Measurements from ENCODE around the gene RIN3. TPM values are rescaled to one million over a fixed set of nuclear protein-coding genes. Genes with fewer than 3 reads are reported as not detected.

RIN3 gene
- total and polyA plus RNA-seq, 4 donors, result 5.0 to 15.6 (median 9.0) TPM

DNA sequence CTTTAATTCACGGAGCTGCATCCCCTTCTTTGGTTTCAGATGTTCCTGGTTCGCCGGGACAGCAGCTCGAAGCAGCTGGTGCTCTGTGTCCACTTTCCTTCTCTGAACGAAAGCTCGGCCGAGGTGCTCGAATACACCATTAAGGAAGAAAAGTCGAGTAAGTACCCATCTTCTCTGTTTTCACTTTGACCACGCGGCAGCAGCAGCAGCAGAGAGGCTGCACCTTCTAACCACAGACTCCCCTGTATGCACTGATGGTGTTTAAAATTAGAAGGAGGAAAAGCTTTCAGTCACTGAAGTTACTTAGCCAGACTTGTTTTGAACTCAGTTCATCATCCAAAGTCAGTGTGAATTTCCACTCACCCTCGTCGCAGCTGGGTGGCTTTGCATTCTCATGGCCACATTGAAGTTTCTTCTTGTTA is 63.8 kb downstream of the RIN3 start:
- TF ChIP-seq, protein P1, sequence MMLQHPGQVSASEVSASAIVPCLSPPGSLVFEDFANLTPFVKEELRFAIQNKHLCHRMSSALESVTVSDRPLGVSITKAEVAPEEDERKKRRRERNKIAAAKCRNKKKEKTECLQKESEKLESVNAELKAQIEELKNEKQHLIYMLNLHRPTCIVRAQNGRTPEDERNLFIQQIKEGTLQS (IDR thresholded peaks at IDR 0.05), result no peak
- no peak for TF ChIP-seq NR2F2 (IDR thresholded peaks at IDR 0.05)
- no peak for TF ChIP-seq RXRA (IDR thresholded peaks at IDR 0.05)
- TF ChIP-seq SP1 (IDR thresholded peaks at IDR 0.05), result no peak
- TF ChIP-seq, protein P2, sequence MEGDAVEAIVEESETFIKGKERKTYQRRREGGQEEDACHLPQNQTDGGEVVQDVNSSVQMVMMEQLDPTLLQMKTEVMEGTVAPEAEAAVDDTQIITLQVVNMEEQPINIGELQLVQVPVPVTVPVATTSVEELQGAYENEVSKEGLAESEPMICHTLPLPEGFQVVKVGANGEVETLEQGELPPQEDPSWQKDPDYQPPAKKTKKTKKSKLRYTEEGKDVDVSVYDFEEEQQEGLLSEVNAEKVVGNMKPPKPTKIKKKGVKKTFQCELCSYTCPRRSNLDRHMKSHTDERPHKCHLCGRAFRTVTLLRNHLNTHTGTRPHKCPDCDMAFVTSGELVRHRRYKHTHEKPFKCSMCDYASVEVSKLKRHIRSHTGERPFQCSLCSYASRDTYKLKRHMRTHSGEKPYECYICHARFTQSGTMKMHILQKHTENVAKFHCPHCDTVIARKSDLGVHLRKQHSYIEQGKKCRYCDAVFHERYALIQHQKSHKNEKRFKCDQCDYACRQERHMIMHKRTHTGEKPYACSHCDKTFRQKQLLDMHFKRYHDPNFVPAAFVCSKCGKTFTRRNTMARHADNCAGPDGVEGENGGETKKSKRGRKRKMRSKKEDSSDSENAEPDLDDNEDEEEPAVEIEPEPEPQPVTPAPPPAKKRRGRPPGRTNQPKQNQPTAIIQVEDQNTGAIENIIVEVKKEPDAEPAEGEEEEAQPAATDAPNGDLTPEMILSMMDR (IDR thresholded peaks at IDR 0.05; ENCODE audit: low read depth, low read length, missing input control), result no peak
- no peak for TF ChIP-seq RAD21 (IDR thresholded peaks at IDR 0.05)
- TF ChIP-seq GABPA (IDR thresholded peaks at IDR 0.05 in 1 of 2, conservative IDR thresholded peaks at IDR 0.05 in 1 of 2), result no peak
- no peak for TF ChIP-seq YY1 (IDR thresholded peaks at IDR 0.05)
- TF ChIP-seq JUND (IDR thresholded peaks at IDR 0.05), result no peak
- no peak for TF ChIP-seq TAF1 (conservative IDR thresholded peaks at IDR 0.05)
- no peak for TF ChIP-seq HNF4G (IDR thresholded peaks at IDR 0.05)
- TF ChIP-seq, protein P3, sequence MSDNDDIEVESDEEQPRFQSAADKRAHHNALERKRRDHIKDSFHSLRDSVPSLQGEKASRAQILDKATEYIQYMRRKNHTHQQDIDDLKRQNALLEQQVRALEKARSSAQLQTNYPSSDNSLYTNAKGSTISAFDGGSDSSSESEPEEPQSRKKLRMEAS (IDR thresholded peaks at IDR 0.05), result no peak
- Histone ChIP-seq H3K27me3 (ENCODE audit: control insufficient read depth in 4 of 4, insufficient read depth in 4 of 4, low read length in 3 of 4) (no peaks in the 10 kb centered on the region), H3K27ac (ENCODE audit: low read depth in 1 of 2, low read length in 2 of 2) (no peak overlapping the region), H3K9me3 (ENCODE audit: control insufficient read depth in 4 of 4, low read length in 3 of 4) (no peaks in the 10 kb centered on the region), H3K4me1 (ENCODE audit: control insufficient read depth in 4 of 4, insufficient read depth in 4 of 4, low read length in 3 of 4) (no peaks in the 10 kb centered on the region), H3K9ac (ENCODE audit: low read depth in 1 of 2, low read length in 2 of 2) (no peak overlapping the region), H3K4me3 (ENCODE audit: low read depth in 1 of 3, low read length in 3 of 3) (no peak overlapping the region), H3K36me3 (ENCODE audit: control insufficient read depth in 4 of 4, insufficient read depth in 3 of 4, low read depth in 1 of 4, low read length in 3 of 4) (peaks cover 0 to 40% (median 10%) of the 10 kb centered on the region in 4 donors)
- no peak for DNase-seq (ENCODE audit: low spot score)
- 87% methylated on average over 13 of the region's 13 CpGs for WGBS

DNA sequence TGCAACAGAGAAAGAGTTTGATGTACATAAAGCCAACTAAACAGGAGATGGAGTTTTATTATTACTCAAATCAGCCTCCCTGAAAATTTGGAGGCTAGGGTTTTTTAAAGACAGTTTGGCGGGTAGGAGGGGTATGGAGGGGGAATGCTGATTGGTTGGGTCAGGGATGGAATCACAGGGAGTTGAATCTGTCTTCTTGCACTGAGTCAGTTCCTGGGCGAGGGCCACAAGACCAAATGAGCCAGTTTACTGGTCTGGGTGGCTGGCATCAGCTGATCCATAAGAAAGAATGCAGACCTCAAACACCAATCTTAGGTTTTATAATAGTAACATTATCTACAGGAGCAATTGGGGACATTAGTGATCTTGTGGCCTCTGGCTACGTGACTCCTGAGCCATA is 64.9 kb downstream of the RIN3 start:
- DNase-seq (ENCODE audit: low spot score), result no peak
- Histone ChIP-seq H3K4me3 (ENCODE audit: low read depth in 1 of 3, low read length in 3 of 3) (no peak overlapping the region), H3K4me1 (ENCODE audit: control insufficient read depth in 4 of 4, insufficient read depth in 4 of 4, low read length in 3 of 4) (no peaks in the 10 kb centered on the region), H3K27me3 (ENCODE audit: control insufficient read depth in 4 of 4, insufficient read depth in 4 of 4, low read length in 3 of 4) (no peaks in the 10 kb centered on the region), H3K9me3 (ENCODE audit: control insufficient read depth in 4 of 4, low read length in 3 of 4) (no peaks in the 10 kb centered on the region), H3K27ac (ENCODE audit: low read depth in 1 of 2, low read length in 2 of 2) (no peak overlapping the region), H3K9ac (ENCODE audit: low read depth in 1 of 2, low read length in 2 of 2) (no peak overlapping the region), H3K36me3 (ENCODE audit: control insufficient read depth in 4 of 4, insufficient read depth in 3 of 4, low read depth in 1 of 4, low read length in 3 of 4) (peaks cover 0 to 43% (median 12%) of the 10 kb centered on the region in 4 donors)
- 97% methylated on average over 3 of the region's 3 CpGs for WGBS
- no peak for TF ChIP-seq FOXA1 (IDR thresholded peaks at IDR 0.05)
- no peak for TF ChIP-seq RXRA (IDR thresholded peaks at IDR 0.05)
- no peak for TF ChIP-seq EGR1 (IDR thresholded peaks at IDR 0.05; ENCODE audit: low read depth in 2 of 2)
- TF ChIP-seq, protein P4, sequence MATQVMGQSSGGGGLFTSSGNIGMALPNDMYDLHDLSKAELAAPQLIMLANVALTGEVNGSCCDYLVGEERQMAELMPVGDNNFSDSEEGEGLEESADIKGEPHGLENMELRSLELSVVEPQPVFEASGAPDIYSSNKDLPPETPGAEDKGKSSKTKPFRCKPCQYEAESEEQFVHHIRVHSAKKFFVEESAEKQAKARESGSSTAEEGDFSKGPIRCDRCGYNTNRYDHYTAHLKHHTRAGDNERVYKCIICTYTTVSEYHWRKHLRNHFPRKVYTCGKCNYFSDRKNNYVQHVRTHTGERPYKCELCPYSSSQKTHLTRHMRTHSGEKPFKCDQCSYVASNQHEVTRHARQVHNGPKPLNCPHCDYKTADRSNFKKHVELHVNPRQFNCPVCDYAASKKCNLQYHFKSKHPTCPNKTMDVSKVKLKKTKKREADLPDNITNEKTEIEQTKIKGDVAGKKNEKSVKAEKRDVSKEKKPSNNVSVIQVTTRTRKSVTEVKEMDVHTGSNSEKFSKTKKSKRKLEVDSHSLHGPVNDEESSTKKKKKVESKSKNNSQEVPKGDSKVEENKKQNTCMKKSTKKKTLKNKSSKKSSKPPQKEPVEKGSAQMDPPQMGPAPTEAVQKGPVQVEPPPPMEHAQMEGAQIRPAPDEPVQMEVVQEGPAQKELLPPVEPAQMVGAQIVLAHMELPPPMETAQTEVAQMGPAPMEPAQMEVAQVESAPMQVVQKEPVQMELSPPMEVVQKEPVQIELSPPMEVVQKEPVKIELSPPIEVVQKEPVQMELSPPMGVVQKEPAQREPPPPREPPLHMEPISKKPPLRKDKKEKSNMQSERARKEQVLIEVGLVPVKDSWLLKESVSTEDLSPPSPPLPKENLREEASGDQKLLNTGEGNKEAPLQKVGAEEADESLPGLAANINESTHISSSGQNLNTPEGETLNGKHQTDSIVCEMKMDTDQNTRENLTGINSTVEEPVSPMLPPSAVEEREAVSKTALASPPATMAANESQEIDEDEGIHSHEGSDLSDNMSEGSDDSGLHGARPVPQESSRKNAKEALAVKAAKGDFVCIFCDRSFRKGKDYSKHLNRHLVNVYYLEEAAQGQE (IDR thresholded peaks at IDR 0.05), result no peak
- no peak for TF ChIP-seq TAF1 (conservative IDR thresholded peaks at IDR 0.05)

Measured in liver (tissue), 9 donors.